Fibroblast of villous mesenchyme (primary cell): Measurements from ENCODE around the gene DUSP8. TPM values are rescaled to one million over a fixed set of nuclear protein-coding genes. Genes with fewer than 3 reads are reported as not detected.

ENCODE experiments used
- DNase-seq: peaks from one replicate; pipeline ENCODE4 v3.0.0-alpha.2; 2010; ENCODE audit warnings: low read depth
- H3K4me3 ChIP-seq: 2 replicates; pipeline ENCODE4 v1.5.1; 2011; ENCODE audit warnings: low read depth, mild to moderate bottlenecking, low read length
- CTCF ChIP-seq: IDR thresholded peaks from 2 replicates; pipeline ENCODE4 v1.5.1; 2012; ENCODE audit warnings: low read depth, mild to moderate bottlenecking, low read length; ENCODE audit not compliant: insufficient read depth
- total RNA-seq: library from RNA; depleted of rRNA; stranded (reverse); fragments of >200 nt; gene quantifications from 2 replicates; pipeline ENCODE4 v1.2.3, GENCODE V29; 2012

DUSP8 gene
- total RNA-seq, 1 donor = 0.86 TPM

- DNase-seq = peak; percentile 33
- TF ChIP-seq CTCF = no peak
- H3K4me3 ChIP-seq = no peak overlapping the region
These were observed 40.0 kb downstream of the DUSP8 start for GRCh38 chr11:1532014-1532586.

- DNase-seq = no peak
- no peak overlapping the region for H3K4me3 ChIP-seq
- TF ChIP-seq CTCF = no peak
These were observed 40.5 kb downstream of the DUSP8 start for GRCh38 chr11:1531449-1532013.

GRCh38 chr11:1530686-1531448, 41.2 kb downstream of the DUSP8 start:
- DNase-seq = no peak
- no peak for TF ChIP-seq CTCF
- H3K4me3 ChIP-seq = no peak overlapping the region

- no peak for TF ChIP-seq CTCF
- H3K4me3 ChIP-seq = no peak overlapping the region
- DNase-seq = no peak
These were observed 42.3 kb downstream of the DUSP8 start for GRCh38 chr11:1529774-1530173.

- DNase-seq = no peak
- TF ChIP-seq CTCF = no peak
These were observed 42.8 kb downstream of the DUSP8 start for GRCh38 chr11:1529286-1529685.

GRCh38 chr11:1528710-1529109, 43.4 kb downstream of the DUSP8 start:
- no peak overlapping the region for H3K4me3 ChIP-seq
- no peak for TF ChIP-seq CTCF
- no peak for DNase-seq

More at GRCh38 chr11:1529286-1529685, 42.8 kb downstream of the DUSP8 start:
- H3K4me3 ChIP-seq = no peak overlapping the region
